Measurements from ENCODE around the gene DCLK3.

The DCLK3 gene

GRCh38 chr3:36674816-36675215 is 89.5 kb downstream of the DCLK3 start:
- Histone ChIP-seq H3K4me1 (peaks cover 4 to 18% (median 8%) of the 10 kb centered on the region in 10 experiments; a peak in 14 of 20 replicates), H4K20me1 (no peaks in the 10 kb centered on the region), H3K27me3 (no peaks in the 10 kb centered on the region), H3K36me3 (no peaks in the 10 kb centered on the region), H3K27ac (no peak overlapping the region), H3K9ac (no peak overlapping the region), H3K9me3 (replicated peaks in 1 of 11) (peaks cover 32 to 50% (median 38%) of the 10 kb centered on the region in 11 experiments), H3K4me2 (no peak overlapping the region), H3K4me3 (no peak overlapping the region)
- no peak for TF ChIP-seq Cebpa-rat (IDR thresholded peaks at IDR 0.05)

DNA sequence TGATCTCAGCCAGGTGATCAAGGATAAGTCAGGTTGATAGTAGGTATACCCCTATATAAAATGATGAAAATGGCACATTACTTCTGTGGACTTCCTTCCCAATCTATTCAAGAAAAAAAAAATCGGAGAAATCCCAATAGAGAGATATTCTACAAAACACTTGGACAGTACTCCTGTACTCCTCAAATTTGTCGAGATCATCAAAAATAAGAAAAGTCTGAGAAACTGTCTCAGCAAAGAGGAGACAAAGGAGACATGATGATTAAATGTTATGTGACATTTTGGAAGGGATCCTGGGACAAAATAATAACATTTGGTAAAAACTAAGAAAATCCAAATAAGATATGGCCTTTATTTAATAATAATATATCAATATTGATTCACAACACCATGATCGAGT is 94.6 kb downstream of the DCLK3 start:
- no peak for TF ChIP-seq Cebpa-rat (IDR thresholded peaks at IDR 0.05)
- H3K36me3 ChIP-seq, result no peaks in the 10 kb centered on the region
- H3K27me3 ChIP-seq, result no peaks in the 10 kb centered on the region
- H4K20me1 ChIP-seq, result no peaks in the 10 kb centered on the region
- H3K9ac ChIP-seq, result no peak overlapping the region
- H3K27ac ChIP-seq, result no peak overlapping the region
- no peak overlapping the region for H3K4me3 ChIP-seq
- peaks cover 8 to 27% (median 17%) of the 10 kb centered on the region in 11 experiments; a peak in 21 of 22 replicates for H3K9me3 ChIP-seq (replicated peaks in 1 of 11)
- H3K4me2 ChIP-seq, result no peak overlapping the region
- peaks cover 0 to 3% (median under 1%) of the 10 kb centered on the region in 10 experiments; a peak in 13 of 20 replicates for H3K4me1 ChIP-seq

DNA sequence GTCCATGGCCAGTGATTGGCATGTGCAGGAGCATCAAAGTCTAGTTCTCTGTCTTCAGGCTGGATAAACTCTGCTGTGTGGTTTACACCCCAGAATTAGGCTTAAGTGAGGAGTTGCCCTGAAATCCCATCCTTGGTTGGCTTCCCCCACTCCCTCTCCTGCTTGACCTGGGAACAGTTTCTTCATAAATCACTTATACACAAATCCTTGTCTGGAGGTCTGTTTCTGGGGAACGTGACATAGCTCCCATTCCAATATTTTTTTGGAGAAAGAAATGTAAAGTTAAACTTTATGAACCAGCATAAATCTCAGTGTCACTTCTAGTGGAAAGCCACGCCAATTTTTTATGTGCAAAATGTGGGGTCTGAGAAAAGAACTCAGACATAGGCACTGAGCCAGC is 98.2 kb downstream of the DCLK3 start:
- peaks cover 0 to 14% (median 9%) of the 10 kb centered on the region in 10 experiments; a peak in 14 of 20 replicates for H3K4me1 ChIP-seq
- no peak overlapping the region for H3K4me3 ChIP-seq
- no peak overlapping the region for H3K9ac ChIP-seq
- TF ChIP-seq Cebpa-rat (IDR thresholded peaks at IDR 0.05), result no peak
- H3K9me3 ChIP-seq (replicated peaks in 1 of 11), result peaks cover 14 to 38% (median 28%) of the 10 kb centered on the region in 11 experiments; a peak in 21 of 22 replicates
- H3K27me3 ChIP-seq, result no peaks in the 10 kb centered on the region
- H3K36me3 ChIP-seq, result no peaks in the 10 kb centered on the region
- no peaks in the 10 kb centered on the region for H4K20me1 ChIP-seq
- H3K4me2 ChIP-seq, result no peak overlapping the region
- H3K27ac ChIP-seq, result no peak overlapping the region

- Histone ChIP-seq H3K4me1 (peaks cover 0 to 14% (median 9%) of the 10 kb centered on the region in 10 experiments; a peak in 14 of 20 replicates), H3K9me3 (replicated peaks in 1 of 11) (peaks cover 14 to 38% (median 28%) of the 10 kb centered on the region in 11 experiments; a peak in 21 of 22 replicates), H3K4me2 (peak overlapping the region in 6 of 11 experiments; percentile 25 to 42 (median 32); a peak in 9 of 22 replicates), H3K9ac (no peak overlapping the region), H4K20me1 (no peaks in the 10 kb centered on the region), H3K27me3 (no peaks in the 10 kb centered on the region), H3K4me3 (no peak overlapping the region), H3K27ac (peak overlapping the region in 1 of 11 experiments; percentile 27; a peak in 1 of 22 replicates), H3K36me3 (no peaks in the 10 kb centered on the region)
- no peak for TF ChIP-seq Cebpa-rat (IDR thresholded peaks at IDR 0.05)
Measured at GRCh38 chr3:36663666-36664291, 100.6 kb downstream of the DCLK3 start.

- Histone ChIP-seq H3K4me1 (peaks cover 0 to 14% (median 9%) of the 10 kb centered on the region in 10 experiments; a peak in 14 of 20 replicates), H3K9me3 (replicated peaks in 1 of 11) (peaks cover 14 to 35% (median 27%) of the 10 kb centered on the region in 11 experiments; a peak in 21 of 22 replicates), H3K27ac (no peak overlapping the region), H4K20me1 (no peaks in the 10 kb centered on the region), H3K9ac (no peak overlapping the region), H3K27me3 (no peaks in the 10 kb centered on the region), H3K4me3 (no peak overlapping the region), H3K36me3 (no peaks in the 10 kb centered on the region), H3K4me2 (no peak overlapping the region)
- TF ChIP-seq Cebpa-rat (IDR thresholded peaks at IDR 0.05), result no peak
Measured at GRCh38 chr3:36662626-36663025, 101.7 kb downstream of the DCLK3 start.
